ENCODE measurements around the gene YES1. TPM values are rescaled to one million over a fixed set of nuclear protein-coding genes. Genes with fewer than 3 reads are reported as not detected.

Gene YES1
- total and polyA plus RNA-seq, 2 of the 8 experiments (the other 6 are each of a cell fraction or from before 2014, with no cell fraction given), result 14.8 to 94.3 TPM

GRCh38 chr18:676736-677135 is 135.3 kb downstream of the YES1 start:
- Histone ChIP-seq H3K4ac (replicated peaks; ENCODE audit: insufficient read length, low read depth, low read length) (no peak overlapping the region), H3K23me2 (ENCODE audit: low read depth, low read length) (no peaks in the 10 kb centered on the region), H3K79me1 (ENCODE audit: low read depth, low read length) (no peaks in the 10 kb centered on the region), H4K91ac (replicated peaks; ENCODE audit: insufficient read length, low read length) (no peak overlapping the region), H4K20me1 (replicated peaks in 1 of 2; ENCODE audit: control insufficient read depth in 1 of 2, insufficient read depth in 2 of 2, low read length in 2 of 2) (peaks cover 2 to 4% of the 10 kb centered on the region in 2 experiments), H3K27me3 (replicated peaks in 1 of 4; ENCODE audit: control insufficient read depth in 3 of 4, extremely low read depth in 1 of 4, insufficient read depth in 3 of 4, low read length in 3 of 4) (no peaks in the 10 kb centered on the region), H3K79me2 (ENCODE audit: control insufficient read depth in 1 of 2, insufficient read depth in 2 of 2, low read length in 2 of 2) (no peaks in the 10 kb centered on the region), H3K9ac (replicated peaks in 1 of 4; ENCODE audit: extremely low read depth in 1 of 4, low read depth in 3 of 4, low read length in 3 of 4) (no peak overlapping the region), H2AK5ac (ENCODE audit: low read depth, low read length) (no peak overlapping the region), H2BK15ac (ENCODE audit: low read length) (no peak overlapping the region), H3K18ac (ENCODE audit: extremely low read depth, low read length) (no peak overlapping the region), H4K5ac (ENCODE audit: insufficient read length, low read depth, low read length) (no peak overlapping the region), H2BK120ac (replicated peaks; ENCODE audit: low read depth, low read length) (no peak overlapping the region), H3K56ac (replicated peaks; ENCODE audit: insufficient read length, low read depth, low read length) (no peak overlapping the region), H2BK5ac (ENCODE audit: low read depth, low read length) (no peak overlapping the region), H3K36me3 (ENCODE audit: control insufficient read depth in 2 of 4, insufficient read depth in 4 of 4, low read length in 3 of 4) (peaks cover 3 to 51% (median 29%) of the 10 kb centered on the region in 4 experiments; a peak in 7 of 8 replicates), H2BK20ac (ENCODE audit: low read length) (no peak overlapping the region), H3K14ac (ENCODE audit: insufficient read length) (no peak overlapping the region), H3K4me3 (ENCODE audit: extremely low read depth in 1 of 4, insufficient read depth in 2 of 4, low read depth in 3 of 4, low read length in 4 of 4) (no peak overlapping the region), H3K4me1 (replicated peaks in 1 of 4; ENCODE audit: control insufficient read depth in 3 of 4, insufficient read depth in 4 of 4, low read length in 3 of 4) (no peaks in the 10 kb centered on the region), H3K23ac (ENCODE audit: insufficient read length) (no peak overlapping the region), H4K8ac (ENCODE audit: extremely low read depth, insufficient read depth, low read length) (no peak overlapping the region), H2AFZ (ENCODE audit: low read length) (no peak overlapping the region), H3K27ac (ENCODE audit: low read depth, low read length) (no peak overlapping the region), H2BK12ac (ENCODE audit: low read depth, low read length) (no peak overlapping the region), H3K4me2 (ENCODE audit: insufficient read depth in 1 of 2, low read depth in 2 of 2, low read length in 2 of 2) (no peak overlapping the region), H3K9me3 (ENCODE audit: insufficient read depth in 2 of 2, low read depth in 1 of 2, low read length in 1 of 2) (no peaks in the 10 kb centered on the region)
- WGBS, 2 experiments (ENCODE audit: extremely low coverage in 1 of 2, insufficient coverage in 1 of 2, insufficient read length in 1 of 2, insufficient replicate concordance in 2 of 2, low coverage in 1 of 2, low lambda C conversion rate in 2 of 2, missing lambda C conversion rate in 1 of 2), result 86% methylated on average over 3 of the region's 3 CpGs; no CpG with 5 or more reads in 1 of the 2 experiments
- CTCF ChIA-PET (ENCODE audit: partially characterized antibody), result interaction anchor here (0.9 to 1.7 kb wide), 4 partner anchors 16 to 62 kb away, joined by 3 to 4 read pairs (median 4); partner anchors contain the start of gene ENOSF1
- POLR2A ChIA-PET (ENCODE audit: partially characterized antibody), result interaction anchor here (0.6 to 1.8 kb wide), 2 partner anchors 10 to 434 kb away, joined by 3 to 8 read pairs; no protein-coding TSS in a partner anchor
- FAIRE-seq, result no peak
- DNase-seq (ENCODE audit: low read depth in 1 of 2, low spot score in 2 of 2), result no peak
- TF ChIP-seq SP4 (IDR thresholded peaks at IDR 0.05; ENCODE audit: low read length) (no peak), CBX8 (IDR thresholded peaks at IDR 0.05; ENCODE audit: borderline replicate concordance, low read depth, low read length) (no peak), FOSL1 (IDR thresholded peaks at IDR 0.05; ENCODE audit: insufficient read depth, low read depth, low read length) (no peak), PHF8 (conservative IDR thresholded peaks at IDR 0.05; ENCODE audit: low read depth, low read length) (no peak), SIX5 (IDR thresholded peaks at IDR 0.05; ENCODE audit: low read depth, low read length) (no peak), SUZ12 (IDR thresholded peaks at IDR 0.05; ENCODE audit: low read length) (no peak), CHD1 (IDR thresholded peaks at IDR 0.05; ENCODE audit: low read depth, low read length) (no peak), SIN3A (conservative IDR thresholded peaks at IDR 0.05 in 1 of 2, IDR thresholded peaks at IDR 0.05 in 1 of 2; ENCODE audit: low read depth in 1 of 2, low read length in 2 of 2) (no peak), JUN (IDR thresholded peaks at IDR 0.05; ENCODE audit: low read depth, low read length) (no peak)
